Activated naive CD8-positive, alpha-beta T cell (primary cell): ENCODE data around the gene PCSK9.
A peak's percentile ranks its signal among the peaks of the same experiment; 100 is the strongest.

Experiments used
- H3K27ac Mint-ChIP-seq: one replicate; pipeline ENCODE4 v1.8.0; 2021; ENCODE audit warnings: mixed read lengths
- H3K27me3 Mint-ChIP-seq: one replicate; pipeline ENCODE4 v1.8.0; 2021; ENCODE audit warnings: mixed read lengths
- H3K36me3 Mint-ChIP-seq: one replicate; pipeline ENCODE4 v1.8.0; 2021; ENCODE audit warnings: mixed read lengths
- H3K4me1 Mint-ChIP-seq: one replicate; pipeline ENCODE4 v1.8.0; 2021; ENCODE audit warnings: low read depth, mixed read lengths
- H3K4me3 Mint-ChIP-seq: one replicate; pipeline ENCODE4 v1.8.0; 2021; ENCODE audit warnings: mild to moderate bottlenecking, mixed read lengths
- H3K9me3 Mint-ChIP-seq: one replicate; pipeline ENCODE4 v1.8.0; 2021; ENCODE audit warnings: low read depth, mixed read lengths

The PCSK9 gene

GRCh38 chr1:55039342-55040082 is at the start of gene PCSK9:
TSS of gene PCSK9 (plus strand) at chr1:55039548. CDS start at chr1:55039838, 290 bp downstream.
- Mint-ChIP-seq H3K27me3 (peaks cover 31% of the 10 kb centered on the region), H3K4me3 (no peak within 1 kb of the TSS), H3K9me3 (no peaks in the 10 kb centered on the region), H3K4me1 (no peaks in the 10 kb centered on the region), H3K27ac (no peak within 1 kb of the TSS), H3K36me3 (no peaks in the 10 kb centered on the region)

GRCh38 chr1:54989968-54990810 is 49.2 kb upstream of the PCSK9 start:
- no peaks in the 10 kb centered on the region for H3K9me3 Mint-ChIP-seq
- H3K27ac Mint-ChIP-seq = no peak overlapping the region
- no peaks in the 10 kb centered on the region for H3K36me3 Mint-ChIP-seq
- H3K4me1 Mint-ChIP-seq = peaks cover 1% of the 10 kb centered on the region
- no peak overlapping the region for H3K4me3 Mint-ChIP-seq
- H3K27me3 Mint-ChIP-seq = no peaks in the 10 kb centered on the region

- Mint-ChIP-seq H3K27me3 (peaks cover 3% of the 10 kb centered on the region), H3K4me3 (no peak overlapping the region), H3K9me3 (no peaks in the 10 kb centered on the region), H3K27ac (no peak overlapping the region), H3K36me3 (no peaks in the 10 kb centered on the region), H3K4me1 (peaks cover 9% of the 10 kb centered on the region)
Measured at GRCh38 chr1:54990916-54991315, 48.4 kb upstream of the PCSK9 start.

GRCh38 chr1:54991939-54992338 is 47.4 kb upstream of the PCSK9 start:
- H3K4me1 Mint-ChIP-seq = peaks cover 16% of the 10 kb centered on the region
- H3K27me3 Mint-ChIP-seq = peaks cover 5% of the 10 kb centered on the region
- H3K36me3 Mint-ChIP-seq = no peaks in the 10 kb centered on the region
- H3K27ac Mint-ChIP-seq = no peak overlapping the region
- H3K4me3 Mint-ChIP-seq = no peak overlapping the region
- H3K9me3 Mint-ChIP-seq = no peaks in the 10 kb centered on the region

GRCh38 chr1:54993140-54993539 is 46.2 kb upstream of the PCSK9 start:
- Mint-ChIP-seq H3K36me3 (no peaks in the 10 kb centered on the region), H3K4me1 (peaks cover 20% of the 10 kb centered on the region), H3K27ac (no peak overlapping the region), H3K27me3 (peaks cover 10% of the 10 kb centered on the region), H3K9me3 (no peaks in the 10 kb centered on the region), H3K4me3 (no peak overlapping the region)

GRCh38 chr1:54994355-54994990 is 44.9 kb upstream of the PCSK9 start:
- no peaks in the 10 kb centered on the region for H3K9me3 Mint-ChIP-seq
- H3K4me1 Mint-ChIP-seq = peaks cover 20% of the 10 kb centered on the region
- H3K36me3 Mint-ChIP-seq = no peaks in the 10 kb centered on the region
- H3K27ac Mint-ChIP-seq = no peak overlapping the region
- peaks cover 11% of the 10 kb centered on the region for H3K27me3 Mint-ChIP-seq
- H3K4me3 Mint-ChIP-seq = no peak overlapping the region

- no peak overlapping the region for H3K4me3 Mint-ChIP-seq
- H3K4me1 Mint-ChIP-seq = peaks cover 20% of the 10 kb centered on the region
- no peaks in the 10 kb centered on the region for H3K36me3 Mint-ChIP-seq
- H3K27me3 Mint-ChIP-seq = peaks cover 14% of the 10 kb centered on the region
- no peaks in the 10 kb centered on the region for H3K9me3 Mint-ChIP-seq
- no peak overlapping the region for H3K27ac Mint-ChIP-seq
Measured at GRCh38 chr1:54995013-54995760, 44.2 kb upstream of the PCSK9 start.

GRCh38 chr1:54995835-54996234 is 43.5 kb upstream of the PCSK9 start:
- H3K4me1 Mint-ChIP-seq = peaks cover 20% of the 10 kb centered on the region
- peaks cover 14% of the 10 kb centered on the region for H3K27me3 Mint-ChIP-seq
- no peaks in the 10 kb centered on the region for H3K9me3 Mint-ChIP-seq
- no peak overlapping the region for H3K27ac Mint-ChIP-seq
- no peaks in the 10 kb centered on the region for H3K36me3 Mint-ChIP-seq
- peak overlapping the region; percentile 54 for H3K4me3 Mint-ChIP-seq

- Mint-ChIP-seq H3K4me1 (peaks cover 20% of the 10 kb centered on the region), H3K4me3 (peak overlapping the region; percentile 72), H3K9me3 (no peaks in the 10 kb centered on the region), H3K27ac (no peak overlapping the region), H3K36me3 (no peaks in the 10 kb centered on the region), H3K27me3 (peaks cover 14% of the 10 kb centered on the region)
Measured at GRCh38 chr1:54996359-54996868, 42.9 kb upstream of the PCSK9 start.

GRCh38 chr1:54996869-54997710 is 42.3 kb upstream of the PCSK9 start:
- peaks cover 14% of the 10 kb centered on the region for H3K27me3 Mint-ChIP-seq
- no peak overlapping the region for H3K27ac Mint-ChIP-seq
- H3K9me3 Mint-ChIP-seq = no peaks in the 10 kb centered on the region
- H3K4me3 Mint-ChIP-seq = peak overlapping the region; percentile 72
- no peaks in the 10 kb centered on the region for H3K36me3 Mint-ChIP-seq
- H3K4me1 Mint-ChIP-seq = peaks cover 20% of the 10 kb centered on the region

GRCh38 chr1:54997711-54997986 is 41.7 kb upstream of the PCSK9 start:
- no peaks in the 10 kb centered on the region for H3K9me3 Mint-ChIP-seq

GRCh38 chr1:54998100-54998499 is 41.2 kb upstream of the PCSK9 start:
- Mint-ChIP-seq H3K27ac (no peak overlapping the region), H3K4me3 (no peak overlapping the region), H3K27me3 (peaks cover 14% of the 10 kb centered on the region), H3K36me3 (no peaks in the 10 kb centered on the region), H3K9me3 (no peaks in the 10 kb centered on the region), H3K4me1 (peaks cover 20% of the 10 kb centered on the region)

More at GRCh38 chr1:54997711-54997986, 41.7 kb upstream of the PCSK9 start:
- Mint-ChIP-seq H3K27ac (no peak overlapping the region), H3K4me3 (peak overlapping the region; percentile 63), H3K27me3 (peaks cover 14% of the 10 kb centered on the region), H3K36me3 (no peaks in the 10 kb centered on the region), H3K4me1 (peaks cover 20% of the 10 kb centered on the region)

- no peak within 1 kb of the TSS for H3K27ac Mint-ChIP-seq
- peaks cover 20% of the 10 kb centered on the region for H3K4me1 Mint-ChIP-seq
- H3K9me3 Mint-ChIP-seq = no peaks in the 10 kb centered on the region
- H3K4me3 Mint-ChIP-seq = no peak within 1 kb of the TSS
- H3K36me3 Mint-ChIP-seq = no peaks in the 10 kb centered on the region
- peaks cover 14% of the 10 kb centered on the region for H3K27me3 Mint-ChIP-seq
Measured at GRCh38 chr1:54998677-54999076, 40.7 kb upstream of the PCSK9 start, which contains the start of gene BSND. TSS of gene BSND (plus strand) at chr1:54998933. CDS start at chr1:54999187, 254 bp downstream.
